Measurements from ENCODE around the gene BLOC1S3.

Gene BLOC1S3, protein sequence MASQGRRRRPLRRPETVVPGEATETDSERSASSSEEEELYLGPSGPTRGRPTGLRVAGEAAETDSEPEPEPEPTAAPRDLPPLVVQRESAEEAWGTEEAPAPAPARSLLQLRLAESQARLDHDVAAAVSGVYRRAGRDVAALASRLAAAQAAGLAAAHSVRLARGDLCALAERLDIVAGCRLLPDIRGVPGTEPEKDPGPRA

DNA sequence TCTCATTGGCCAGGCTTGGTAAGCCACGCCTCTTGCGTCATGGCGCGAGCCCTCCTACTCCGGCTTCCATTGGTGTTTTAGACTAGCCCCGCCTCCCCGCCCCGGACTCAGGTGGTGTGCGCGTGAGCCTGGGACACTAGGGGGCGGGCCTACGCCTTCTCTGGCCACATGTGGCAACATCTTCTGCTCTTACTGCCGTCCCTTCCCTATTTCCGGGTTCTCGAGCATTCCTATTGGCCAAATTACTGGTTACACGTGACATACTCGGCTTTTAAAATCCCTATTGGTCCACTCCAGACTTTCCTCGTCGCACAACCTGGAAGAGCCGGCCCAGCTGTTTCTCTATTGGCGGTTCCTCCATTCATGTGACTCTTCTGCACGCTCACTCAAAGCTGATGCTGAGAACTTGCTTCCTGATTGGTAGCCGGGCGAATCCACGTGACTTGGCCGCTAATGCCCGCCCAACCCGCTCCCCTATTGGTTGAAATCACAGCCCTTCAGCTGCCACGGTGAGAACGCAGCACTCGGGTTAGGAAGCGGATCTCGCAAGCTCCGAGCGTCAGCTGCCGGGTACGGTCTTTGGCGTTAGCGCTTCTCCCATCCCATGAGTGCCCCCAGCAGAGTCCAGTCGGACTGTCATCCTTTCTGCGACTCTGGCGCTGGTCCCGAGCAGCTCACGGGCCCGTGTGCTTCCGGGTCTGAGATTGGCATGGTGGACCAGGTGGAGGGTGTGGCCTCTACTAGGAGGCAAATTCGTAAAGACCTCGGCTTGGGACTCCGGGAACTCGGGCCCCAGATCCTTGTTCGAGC is at the start of gene BLOC1S3:
TSS of gene BLOC1S3 (plus strand) at position 523 of the 810 bp plus-strand sequence. CDS start 513 bp downstream, outside the sequence.
- peak; percentile 99 for DNase-seq

DNA sequence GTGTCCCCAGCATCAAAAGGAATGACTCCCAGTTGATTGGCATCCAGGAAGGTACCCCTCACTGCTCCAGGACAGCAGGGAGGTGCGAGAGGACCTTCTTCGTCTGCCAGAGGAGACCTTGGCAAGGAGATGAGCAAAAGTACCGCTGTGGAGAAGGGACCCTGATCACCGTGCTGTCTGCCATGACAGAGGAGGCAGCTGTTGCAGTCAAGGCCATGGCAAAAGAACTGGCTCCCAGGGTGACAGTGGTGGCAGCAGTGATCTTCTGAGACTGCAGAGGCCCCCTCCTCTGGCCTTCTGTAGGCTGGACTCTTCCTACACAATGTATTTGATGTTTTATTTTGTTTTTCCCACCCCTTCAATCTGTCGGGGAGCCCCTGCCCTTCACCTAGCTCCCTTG is 49.8 kb upstream of the BLOC1S3 start:
- no peak for DNase-seq

DNA sequence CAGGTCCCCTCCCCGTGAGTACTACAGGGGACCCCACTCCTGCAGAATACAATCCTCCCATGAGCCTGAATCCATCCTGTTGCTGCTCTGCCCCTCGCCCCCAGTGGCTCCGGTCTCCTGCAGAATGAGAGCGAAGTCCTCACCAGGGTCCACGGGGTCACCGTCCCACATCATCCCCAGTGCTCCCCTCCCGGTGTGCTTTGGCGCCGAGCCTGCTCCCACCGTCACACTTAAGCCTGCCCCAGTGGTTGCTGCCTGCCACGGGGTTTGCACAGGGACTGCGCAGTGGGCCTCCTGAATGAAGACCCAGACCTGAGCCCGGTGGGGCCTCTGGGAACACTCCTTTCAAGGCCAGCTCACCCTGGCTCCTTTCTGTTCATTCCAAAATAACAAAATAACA is 48.3 kb upstream of the BLOC1S3 start:
- no peak for DNase-seq

DNA sequence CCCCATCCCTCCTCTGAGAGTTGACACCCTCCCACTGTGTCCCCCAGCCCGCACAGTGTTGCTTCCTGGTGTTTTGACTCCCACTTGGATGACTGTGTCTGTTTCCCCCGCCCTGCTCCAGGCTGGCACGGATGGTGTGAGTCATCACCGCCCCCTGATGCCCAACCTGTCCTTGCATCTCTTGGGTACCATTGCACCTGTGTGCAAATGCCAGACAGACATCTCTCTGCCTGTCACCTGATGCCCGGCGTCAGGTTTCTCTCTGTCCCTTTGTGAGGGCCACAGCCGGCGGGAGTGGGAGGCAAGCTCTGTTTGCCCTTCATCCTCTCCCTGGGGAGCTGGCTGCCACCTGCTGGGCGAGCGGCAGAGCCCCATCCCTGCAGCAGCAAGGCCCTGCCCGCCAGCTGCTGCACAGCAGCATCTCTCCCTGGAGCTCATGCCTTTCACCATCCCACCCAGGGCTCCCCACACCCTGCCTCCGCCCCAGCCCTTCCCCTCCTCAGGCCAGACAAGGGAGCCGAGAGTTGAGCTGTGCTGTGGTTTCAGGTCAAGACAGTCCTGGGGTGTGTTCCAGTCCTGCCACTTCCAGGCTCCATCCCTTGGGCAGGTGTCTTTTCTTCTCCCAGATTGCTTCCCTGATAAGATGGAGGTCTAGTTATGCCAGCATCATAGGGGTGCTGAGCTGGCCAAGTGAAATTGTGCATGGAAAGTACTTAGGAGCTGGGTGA is 47.5 kb upstream of the BLOC1S3 start:
- DNase-seq = peak; percentile 97

DNA sequence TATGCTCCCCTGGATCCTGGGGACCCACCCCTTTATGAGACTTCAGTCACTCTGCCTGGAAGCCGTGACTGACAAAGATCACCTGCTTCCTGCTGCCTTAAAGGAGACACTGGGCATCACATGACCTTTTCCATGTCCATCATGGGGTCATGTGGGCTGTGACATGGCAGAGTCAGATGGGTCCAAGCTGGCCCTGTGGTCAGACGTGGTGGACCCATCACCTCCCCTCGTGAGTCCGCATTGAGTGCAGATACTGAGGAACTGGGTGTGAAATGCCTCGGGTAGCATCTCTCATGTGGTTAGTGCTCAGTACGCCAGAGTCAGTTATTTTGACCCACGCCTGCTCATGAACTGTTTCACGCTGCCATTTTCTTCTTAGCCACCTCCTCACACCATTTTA is 44.9 kb upstream of the BLOC1S3 start:
- DNase-seq = no peak

DNA sequence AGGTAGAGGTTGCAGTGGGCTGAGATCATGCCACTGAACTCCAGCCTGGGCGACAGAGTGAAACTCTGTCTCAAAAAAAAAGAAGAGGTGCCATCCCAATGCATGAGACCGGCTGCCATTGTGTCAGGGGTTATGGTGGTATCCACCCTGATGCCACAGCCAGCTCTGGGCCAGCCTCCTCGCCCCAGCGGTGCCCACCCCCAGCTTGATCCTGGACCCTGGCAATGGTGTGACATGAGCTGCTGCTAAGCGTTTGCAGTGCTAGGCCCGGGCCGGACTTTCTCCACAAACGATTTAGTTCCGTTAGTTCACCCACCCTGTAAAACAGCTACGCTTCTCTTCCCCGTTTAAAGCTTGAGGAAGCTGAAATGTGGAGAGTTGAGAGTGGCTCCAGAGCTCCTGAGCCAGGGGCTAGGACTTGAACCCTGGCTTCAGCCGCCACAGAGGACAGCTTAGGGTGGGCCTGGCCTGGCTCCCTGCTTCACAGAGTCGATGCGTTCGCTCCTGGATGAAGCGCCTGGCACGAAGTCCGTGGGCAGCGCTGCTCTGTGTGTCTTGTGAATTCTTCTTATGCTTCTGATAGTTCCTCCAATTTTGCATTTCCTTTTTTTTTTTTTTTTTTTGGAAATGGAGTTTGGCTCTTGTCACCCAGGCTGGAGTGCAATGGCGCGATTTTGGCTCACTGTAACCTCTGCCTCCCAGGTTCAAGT is 43.3 kb upstream of the BLOC1S3 start:
- DNase-seq = no peak

DNA sequence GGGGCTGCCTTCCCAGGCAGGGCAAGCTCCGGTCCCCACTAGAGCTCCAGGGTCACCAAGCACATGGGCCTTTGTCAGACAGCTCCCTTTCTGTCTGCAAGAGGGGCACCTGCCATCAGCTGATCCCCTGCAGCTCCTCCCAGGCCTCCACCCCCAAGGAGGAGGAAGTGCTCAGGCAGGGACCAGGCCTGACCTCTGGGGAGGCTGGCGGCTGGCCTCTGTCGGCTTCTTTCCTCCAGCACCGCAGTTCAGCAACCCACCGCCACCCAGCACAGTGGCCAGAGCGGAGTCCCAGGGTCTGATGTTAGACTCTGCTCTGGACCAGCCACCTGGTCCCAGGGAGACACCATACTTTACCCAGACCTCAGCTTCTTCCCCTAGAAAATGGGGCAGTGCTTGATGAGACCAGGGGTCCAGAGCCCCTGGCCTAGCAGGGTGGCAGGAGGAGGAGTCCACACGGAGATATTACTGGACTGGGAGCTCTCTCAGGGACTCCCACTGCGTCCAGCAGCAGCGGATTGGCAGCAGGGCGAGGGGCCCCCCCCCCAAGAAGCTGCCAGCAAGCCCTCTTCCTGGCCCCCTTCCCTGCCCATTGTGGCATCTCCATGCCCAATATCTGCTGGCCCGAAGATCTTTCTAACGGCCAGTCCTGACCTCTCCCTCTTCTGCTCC is 41.9 kb upstream of the BLOC1S3 start:
- no peak for DNase-seq

DNA sequence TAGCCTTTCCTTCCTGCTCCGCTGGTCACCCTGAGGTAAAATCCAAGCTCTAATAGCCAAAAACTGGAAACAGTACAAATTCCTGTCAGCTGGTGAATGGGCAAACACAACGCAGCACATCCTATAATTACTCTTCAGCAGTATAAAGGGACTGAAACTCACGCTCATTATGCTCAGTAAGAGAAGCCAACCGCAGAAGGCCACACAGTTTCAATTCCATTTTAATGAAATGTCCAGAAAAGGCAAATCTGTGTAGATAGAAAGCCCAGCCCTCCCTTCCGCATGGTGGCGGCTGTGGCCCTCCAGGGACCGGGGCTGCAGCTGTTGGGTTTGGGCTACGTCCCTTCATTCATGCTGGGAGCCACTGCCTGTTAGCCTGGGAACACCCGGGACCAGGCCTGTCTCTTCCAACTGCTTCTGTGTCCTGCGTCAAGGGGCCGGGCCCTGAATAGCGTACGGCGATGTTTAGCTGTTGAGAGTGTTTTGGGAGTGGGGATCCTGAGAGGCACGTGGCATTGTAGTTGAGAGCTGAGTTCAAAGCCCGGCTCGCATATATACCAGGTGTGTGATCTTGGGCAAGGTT is 41.3 kb upstream of the BLOC1S3 start:
- no peak for DNase-seq

DNA sequence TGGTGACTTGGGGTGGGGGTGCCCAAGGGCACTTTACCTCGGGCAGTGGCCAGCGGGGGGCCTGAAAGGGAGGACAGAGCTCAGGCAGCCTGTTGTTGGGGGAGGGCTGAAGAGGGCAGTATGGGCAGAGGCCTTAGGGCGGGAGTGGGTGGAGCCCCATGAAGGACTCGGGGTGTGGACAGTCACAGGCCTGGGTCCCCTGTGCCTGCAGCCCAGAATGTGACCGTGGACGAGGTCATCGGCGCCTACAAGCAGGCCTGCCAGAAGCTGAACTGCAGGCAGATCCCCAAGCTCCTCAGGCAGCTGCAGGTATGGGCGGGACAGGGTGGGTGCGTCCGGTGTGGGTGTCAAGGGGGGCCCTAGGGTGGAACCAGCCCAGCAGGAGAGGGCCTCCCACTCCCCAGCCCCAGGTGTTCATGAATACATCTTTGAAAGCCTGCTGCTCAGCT is 40.3 kb upstream of the BLOC1S3 start:
- DNase-seq = no peak

DNA sequence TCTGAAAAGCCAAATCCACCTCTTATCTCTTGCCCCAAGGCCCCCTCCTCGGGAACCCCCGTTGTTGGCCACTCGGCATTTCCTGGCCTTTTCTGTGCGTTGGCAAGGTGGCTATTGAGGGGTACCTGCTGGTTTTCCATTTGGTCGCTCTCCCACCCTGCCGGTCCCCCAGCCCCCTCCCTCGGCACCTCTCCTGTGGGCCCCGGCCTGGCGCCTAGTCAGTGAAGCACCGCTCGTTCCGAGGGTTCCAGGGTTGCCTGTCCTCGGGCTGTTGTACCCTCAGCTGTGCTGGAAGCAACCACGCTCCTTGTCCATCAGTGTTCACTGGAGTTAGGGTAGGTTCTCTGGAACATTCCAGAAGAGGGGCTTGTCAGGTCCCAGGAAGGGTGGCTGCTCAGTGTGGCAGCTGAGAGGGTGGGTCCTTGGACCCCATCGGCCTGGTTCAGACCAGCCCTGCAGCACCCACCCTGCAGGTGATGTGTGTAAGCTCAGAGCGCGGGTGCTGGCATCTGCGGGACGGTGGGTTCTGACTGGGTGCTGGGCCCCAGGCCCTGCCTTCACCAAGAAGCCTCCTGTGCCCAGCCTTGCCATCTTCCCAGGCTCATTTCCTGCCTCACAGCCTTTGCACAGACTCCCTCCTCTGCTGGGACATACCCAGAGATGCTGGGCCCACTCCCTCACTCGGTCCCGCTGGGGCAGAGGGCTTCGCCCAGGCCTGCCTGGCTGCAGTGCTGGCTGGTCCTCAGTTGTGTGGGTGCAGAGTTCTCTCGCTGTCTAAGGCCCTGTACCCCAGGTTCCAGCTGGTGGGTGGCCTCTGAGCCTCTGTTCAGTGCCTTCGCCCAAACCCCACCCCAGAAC is 39.1 kb upstream of the BLOC1S3 start:
- DNase-seq = no peak

DNA sequence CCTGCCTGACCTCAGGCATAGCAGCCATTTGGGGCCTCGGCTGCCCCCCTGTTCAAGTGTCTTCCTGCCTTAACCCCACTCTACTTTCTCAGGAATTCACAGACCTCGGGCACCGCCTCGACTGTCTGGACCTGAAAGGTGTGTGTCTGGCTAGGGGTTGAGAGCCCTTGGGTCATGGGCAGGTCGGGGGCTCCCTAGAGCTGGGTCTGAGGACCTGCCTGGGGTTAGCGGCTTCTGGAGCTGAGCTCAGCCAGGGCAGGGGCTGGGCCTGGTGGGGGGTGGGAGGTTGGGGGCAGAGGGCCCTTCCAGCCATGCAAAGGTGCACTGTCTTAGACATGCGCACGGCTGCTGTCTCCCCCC is 38.5 kb upstream of the BLOC1S3 start:
- no peak for DNase-seq

DNA sequence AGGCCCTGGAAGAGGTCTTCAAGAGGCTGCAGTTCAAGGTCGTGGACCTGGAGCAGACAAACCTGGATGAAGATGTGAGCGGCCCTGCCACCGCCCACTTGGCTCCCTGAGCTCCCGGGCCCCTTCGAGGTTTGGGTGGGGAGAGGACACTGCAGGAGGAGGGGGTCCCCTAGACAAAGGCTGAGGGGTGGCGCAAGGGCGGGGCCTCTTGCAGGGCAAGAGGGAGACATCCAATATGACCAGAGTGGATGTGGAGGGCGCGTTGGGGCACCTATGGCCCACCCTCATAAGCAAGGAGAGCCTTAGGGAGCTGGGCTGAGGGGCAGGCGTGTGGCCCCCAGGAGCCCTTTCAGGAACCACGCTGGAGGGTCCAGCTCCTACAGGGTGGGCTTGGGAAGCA is 38.1 kb upstream of the BLOC1S3 start:
- DNase-seq = no peak

DNA sequence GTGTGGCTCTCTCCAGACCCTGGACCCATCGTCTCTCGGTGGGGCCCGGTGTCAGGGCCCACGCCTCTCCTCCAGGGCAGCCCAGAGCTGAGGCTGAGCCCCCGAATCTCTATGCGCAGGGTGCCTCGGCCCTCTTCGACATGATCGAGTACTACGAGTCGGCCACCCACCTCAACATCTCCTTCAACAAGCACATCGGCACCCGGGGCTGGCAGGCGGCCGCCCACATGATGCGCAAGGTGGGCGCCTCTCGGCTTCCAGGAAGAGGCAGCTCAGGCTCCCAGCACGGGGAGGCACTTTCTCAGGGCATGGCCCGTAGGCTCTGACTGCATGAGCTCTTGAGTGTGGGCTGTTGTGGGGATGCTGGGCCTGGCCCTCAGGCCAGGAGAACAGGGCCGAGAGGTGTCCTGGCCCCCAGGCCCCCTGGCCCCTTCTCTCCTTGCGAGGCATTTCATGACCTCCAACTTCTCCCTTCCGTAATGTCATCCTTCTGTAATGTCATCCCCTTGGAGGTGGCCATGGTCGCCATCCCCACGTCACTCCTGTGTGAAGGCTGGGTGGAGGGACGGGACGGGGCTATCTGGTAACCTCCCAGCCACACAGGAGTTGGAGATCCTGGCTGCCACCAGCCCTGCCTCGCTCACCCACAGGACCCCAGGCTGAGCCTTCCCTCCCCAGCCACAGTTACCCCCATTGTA is 37.2 kb upstream of the BLOC1S3 start:
- DNase-seq = no peak

DNA sequence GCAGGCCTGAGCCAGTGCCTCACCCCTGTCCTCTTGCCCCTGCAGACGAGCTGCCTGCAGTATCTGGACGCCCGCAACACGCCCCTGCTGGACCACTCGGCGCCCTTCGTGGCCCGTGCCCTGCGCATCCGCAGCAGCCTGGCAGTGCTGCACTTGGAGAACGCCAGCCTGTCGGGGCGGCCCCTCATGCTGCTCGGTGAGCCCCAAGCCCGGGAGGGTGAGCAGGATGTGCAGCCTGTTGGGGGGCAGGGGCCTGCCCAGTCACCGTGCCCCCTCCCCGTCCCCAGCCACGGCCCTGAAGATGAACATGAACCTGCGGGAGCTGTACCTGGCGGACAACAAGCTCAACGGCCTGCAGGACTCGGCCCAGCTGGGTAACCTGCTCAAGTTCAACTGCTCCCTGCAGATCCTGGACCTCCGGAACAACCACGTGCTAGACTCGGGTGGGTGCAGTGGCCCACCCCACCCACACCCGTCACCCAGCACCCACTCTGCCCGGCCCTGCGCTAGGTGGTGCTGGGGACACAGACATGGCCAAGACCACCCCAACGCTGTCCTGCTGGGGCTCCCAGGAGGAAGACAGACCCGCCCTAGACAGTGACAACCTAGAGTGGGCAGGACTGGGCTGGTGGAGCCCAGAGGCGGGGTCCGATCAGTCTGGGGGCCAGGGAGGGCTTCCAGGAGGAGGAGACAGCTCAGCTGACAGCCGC is 36.4 kb upstream of the BLOC1S3 start:
- no peak for DNase-seq

DNA sequence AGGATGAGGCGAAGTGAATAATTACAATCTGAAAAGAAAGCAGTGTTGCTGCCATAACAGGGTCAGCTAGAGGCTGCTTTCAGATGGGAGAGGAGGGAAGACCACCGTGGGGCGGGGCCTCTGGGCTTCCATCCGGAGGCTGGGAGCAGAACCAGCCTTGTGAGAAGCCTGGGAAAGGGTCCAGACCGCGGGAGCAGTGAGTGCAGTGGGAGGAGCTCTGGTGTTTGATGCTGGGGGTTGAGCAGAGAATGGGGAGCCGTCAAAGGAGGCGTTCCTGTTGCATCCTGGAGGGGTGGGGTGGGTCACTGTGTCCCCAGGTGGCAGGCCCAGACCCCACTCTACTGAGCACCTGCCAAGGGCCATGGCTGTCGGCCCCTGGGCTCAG is 35.9 kb upstream of the BLOC1S3 start:
- no peak for DNase-seq

DNA sequence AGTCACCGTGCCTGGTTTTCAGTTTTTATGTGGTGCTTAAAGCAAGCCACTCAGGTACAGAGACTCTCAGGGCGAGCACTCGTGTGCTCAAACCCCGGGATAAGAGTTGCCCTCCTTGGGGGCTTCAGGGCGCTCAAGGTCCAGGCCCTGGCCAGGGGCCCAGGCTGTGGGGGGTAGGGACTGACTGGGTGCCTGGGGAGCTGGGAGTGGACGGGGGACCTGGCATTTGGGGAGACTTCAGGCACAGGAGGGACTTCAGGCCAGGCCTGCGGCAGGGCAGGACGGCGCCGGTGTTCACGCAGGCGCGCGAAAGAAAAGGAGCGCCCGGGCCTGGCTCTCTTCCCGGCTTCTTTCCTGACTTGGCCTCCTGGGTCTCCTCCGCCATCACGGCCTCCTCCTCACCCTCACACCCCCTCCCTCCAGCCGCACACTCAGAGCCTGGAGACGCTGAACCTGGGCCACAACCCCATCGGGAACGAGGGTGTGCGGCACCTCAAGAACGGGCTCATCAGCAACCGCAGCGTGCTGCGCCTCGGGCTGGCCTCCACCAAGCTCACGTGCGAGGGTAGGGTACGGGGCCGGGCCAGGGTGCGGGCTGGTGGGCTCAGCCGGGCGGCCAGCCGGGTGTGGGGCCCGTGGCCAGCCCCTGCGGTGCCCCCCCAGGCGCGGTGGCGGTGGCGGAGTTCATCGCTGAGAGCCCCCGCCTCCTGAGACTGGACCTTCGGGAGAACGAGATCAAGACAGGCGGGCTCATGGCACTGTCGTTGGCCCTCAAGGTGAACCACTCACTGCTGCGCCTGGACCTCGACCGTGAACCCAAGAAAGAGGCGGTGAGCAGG is 33.9 kb upstream of the BLOC1S3 start:
- DNase-seq = no peak

DNA sequence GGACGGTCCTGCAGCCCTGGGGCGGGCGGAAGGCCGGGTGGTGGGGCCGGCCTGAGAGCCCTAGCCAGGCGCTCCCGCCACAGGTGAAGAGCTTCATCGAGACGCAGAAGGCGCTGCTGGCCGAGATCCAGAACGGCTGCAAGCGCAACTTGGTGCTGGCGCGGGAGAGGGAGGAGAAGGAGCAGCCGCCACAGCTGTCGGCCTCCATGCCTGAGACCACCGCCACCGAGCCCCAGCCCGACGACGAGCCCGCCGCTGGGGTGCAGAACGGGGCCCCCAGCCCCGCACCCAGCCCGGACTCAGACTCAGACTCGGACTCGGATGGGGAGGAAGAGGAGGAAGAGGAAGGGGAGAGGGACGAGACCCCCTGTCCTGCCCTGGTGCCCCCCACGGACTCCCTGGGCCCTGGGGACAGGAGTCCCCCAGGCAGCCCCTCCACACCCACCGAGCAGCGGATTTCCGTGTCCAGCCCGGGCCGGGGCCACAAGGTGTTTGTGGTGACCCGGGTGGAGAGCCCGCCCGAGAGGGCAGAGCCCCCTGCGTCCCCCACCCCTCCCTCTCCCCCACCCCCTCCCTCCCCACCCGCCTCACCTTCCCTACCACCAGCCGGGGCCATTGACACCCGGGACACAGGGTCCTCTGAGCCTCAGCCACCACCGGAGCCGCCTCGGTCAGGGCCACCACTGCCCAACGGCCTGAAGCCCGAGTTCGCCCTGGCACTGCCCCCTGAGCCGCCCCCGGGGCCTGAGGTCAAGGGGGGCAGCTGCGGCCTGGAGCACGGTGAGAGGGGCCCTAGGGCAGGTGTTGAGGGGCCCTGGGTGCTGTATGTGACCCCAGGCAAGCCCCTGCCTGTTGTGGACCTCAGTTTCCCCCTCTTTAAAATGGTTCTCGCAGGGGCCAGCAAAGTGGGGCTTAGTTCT is 33.1 kb upstream of the BLOC1S3 start:
- no peak for DNase-seq

DNA sequence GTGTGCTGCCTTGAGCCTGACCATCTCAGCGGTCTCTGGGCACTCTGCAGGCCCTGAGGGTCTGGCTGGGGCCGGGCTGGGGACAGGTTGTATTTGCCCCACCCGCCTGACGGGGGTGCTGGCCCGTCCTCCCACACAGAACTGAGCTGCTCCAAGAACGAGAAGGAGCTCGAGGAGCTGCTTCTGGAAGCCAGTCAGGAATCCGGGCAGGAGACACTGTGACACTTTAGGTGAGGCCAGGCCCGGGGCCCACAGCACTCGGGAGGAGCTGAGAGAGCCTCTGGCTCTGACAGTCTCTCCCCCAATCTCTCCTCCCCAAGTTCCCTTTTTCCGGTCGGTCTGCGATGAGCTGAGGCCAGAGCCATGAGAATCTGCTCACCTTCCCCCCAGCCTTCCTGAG is 32.3 kb upstream of the BLOC1S3 start:
- DNase-seq = no peak

All from NCI-H1436 (cell line).